ENCODE measurements around the gene UBE2QL1. TPM values are rescaled to one million over a fixed set of nuclear protein-coding genes. Genes with fewer than 3 reads are reported as not detected.

Gene UBE2QL1
- total RNA-seq, 1 experiment from 2014 or later, result not detected

- no peaks in the 10 kb centered on the region for H3K9me2 ChIP-seq (ENCODE audit: insufficient read depth)
- no peaks in the 10 kb centered on the region for H3K4me1 ChIP-seq (ENCODE audit: control insufficient read depth in 1 of 2, insufficient read depth in 2 of 2, low read length in 2 of 2)
- no peak overlapping the region for H2AFZ ChIP-seq (ENCODE audit: low read depth, low read length, poor library complexity, severe bottlenecking)
- BruUV-seq (replicated peaks), result no TSS peak
- intact Hi-C loops (cut with micrococcal nuclease), result no loop called here
- no peak for ATAC-seq
- TF ChIP-seq ZBTB33 (IDR thresholded peaks at IDR 0.05; ENCODE audit: extremely low read depth, insufficient replicate concordance, low read length) (no peak), EZH2phosphoT487 (IDR thresholded peaks at IDR 0.05; ENCODE audit: borderline replicate concordance) (no peak), POLR2AphosphoS5 (IDR thresholded peaks at IDR 0.05; ENCODE audit: low read depth, low read length) (no peak), RAD21 (IDR thresholded peaks at IDR 0.05; ENCODE audit: low read depth) (no peak), ZFX (IDR thresholded peaks at IDR 0.05) (no peak), FOSL1 (IDR thresholded peaks at IDR 0.05; ENCODE audit: low read depth) (no peak), CBX3 (IDR thresholded peaks at IDR 0.05; ENCODE audit: low read depth) (no peak), JUND (IDR thresholded peaks at IDR 0.05) (no peak), CEBPB (IDR thresholded peaks at IDR 0.05; ENCODE audit: low read depth) (no peak), TCF7L2 (IDR thresholded peaks at IDR 0.05; ENCODE audit: borderline replicate concordance, extremely low read depth, insufficient read depth, insufficient read length) (no peak), SRF (IDR thresholded peaks at IDR 0.05; ENCODE audit: low read depth) (no peak), YY1 (IDR thresholded peaks at IDR 0.05; ENCODE audit: extremely low read depth, insufficient replicate concordance, low read depth, low read length) (no peak), EZH2 (IDR thresholded peaks at IDR 0.05) (no peak), EGR1 (IDR thresholded peaks at IDR 0.05; ENCODE audit: low read depth) (no peak), SIN3A (IDR thresholded peaks at IDR 0.05; ENCODE audit: low read depth) (no peak), SP1 (IDR thresholded peaks at IDR 0.05; ENCODE audit: low read depth) (no peak), ELF1 (IDR thresholded peaks at IDR 0.05; ENCODE audit: borderline replicate concordance, low read depth) (no peak)
- TF ChIP-seq, protein P1, sequence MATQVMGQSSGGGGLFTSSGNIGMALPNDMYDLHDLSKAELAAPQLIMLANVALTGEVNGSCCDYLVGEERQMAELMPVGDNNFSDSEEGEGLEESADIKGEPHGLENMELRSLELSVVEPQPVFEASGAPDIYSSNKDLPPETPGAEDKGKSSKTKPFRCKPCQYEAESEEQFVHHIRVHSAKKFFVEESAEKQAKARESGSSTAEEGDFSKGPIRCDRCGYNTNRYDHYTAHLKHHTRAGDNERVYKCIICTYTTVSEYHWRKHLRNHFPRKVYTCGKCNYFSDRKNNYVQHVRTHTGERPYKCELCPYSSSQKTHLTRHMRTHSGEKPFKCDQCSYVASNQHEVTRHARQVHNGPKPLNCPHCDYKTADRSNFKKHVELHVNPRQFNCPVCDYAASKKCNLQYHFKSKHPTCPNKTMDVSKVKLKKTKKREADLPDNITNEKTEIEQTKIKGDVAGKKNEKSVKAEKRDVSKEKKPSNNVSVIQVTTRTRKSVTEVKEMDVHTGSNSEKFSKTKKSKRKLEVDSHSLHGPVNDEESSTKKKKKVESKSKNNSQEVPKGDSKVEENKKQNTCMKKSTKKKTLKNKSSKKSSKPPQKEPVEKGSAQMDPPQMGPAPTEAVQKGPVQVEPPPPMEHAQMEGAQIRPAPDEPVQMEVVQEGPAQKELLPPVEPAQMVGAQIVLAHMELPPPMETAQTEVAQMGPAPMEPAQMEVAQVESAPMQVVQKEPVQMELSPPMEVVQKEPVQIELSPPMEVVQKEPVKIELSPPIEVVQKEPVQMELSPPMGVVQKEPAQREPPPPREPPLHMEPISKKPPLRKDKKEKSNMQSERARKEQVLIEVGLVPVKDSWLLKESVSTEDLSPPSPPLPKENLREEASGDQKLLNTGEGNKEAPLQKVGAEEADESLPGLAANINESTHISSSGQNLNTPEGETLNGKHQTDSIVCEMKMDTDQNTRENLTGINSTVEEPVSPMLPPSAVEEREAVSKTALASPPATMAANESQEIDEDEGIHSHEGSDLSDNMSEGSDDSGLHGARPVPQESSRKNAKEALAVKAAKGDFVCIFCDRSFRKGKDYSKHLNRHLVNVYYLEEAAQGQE (IDR thresholded peaks at IDR 0.05; ENCODE audit: low read depth), result no peak
- TF ChIP-seq, protein P2, sequence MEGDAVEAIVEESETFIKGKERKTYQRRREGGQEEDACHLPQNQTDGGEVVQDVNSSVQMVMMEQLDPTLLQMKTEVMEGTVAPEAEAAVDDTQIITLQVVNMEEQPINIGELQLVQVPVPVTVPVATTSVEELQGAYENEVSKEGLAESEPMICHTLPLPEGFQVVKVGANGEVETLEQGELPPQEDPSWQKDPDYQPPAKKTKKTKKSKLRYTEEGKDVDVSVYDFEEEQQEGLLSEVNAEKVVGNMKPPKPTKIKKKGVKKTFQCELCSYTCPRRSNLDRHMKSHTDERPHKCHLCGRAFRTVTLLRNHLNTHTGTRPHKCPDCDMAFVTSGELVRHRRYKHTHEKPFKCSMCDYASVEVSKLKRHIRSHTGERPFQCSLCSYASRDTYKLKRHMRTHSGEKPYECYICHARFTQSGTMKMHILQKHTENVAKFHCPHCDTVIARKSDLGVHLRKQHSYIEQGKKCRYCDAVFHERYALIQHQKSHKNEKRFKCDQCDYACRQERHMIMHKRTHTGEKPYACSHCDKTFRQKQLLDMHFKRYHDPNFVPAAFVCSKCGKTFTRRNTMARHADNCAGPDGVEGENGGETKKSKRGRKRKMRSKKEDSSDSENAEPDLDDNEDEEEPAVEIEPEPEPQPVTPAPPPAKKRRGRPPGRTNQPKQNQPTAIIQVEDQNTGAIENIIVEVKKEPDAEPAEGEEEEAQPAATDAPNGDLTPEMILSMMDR (IDR thresholded peaks at IDR 0.05 in 2 of 3, conservative IDR thresholded peaks at IDR 0.05 in 1 of 3; ENCODE audit: borderline replicate concordance in 1 of 3, insufficient read depth in 1 of 3, low read depth in 2 of 3, low read length in 2 of 3), result no peak
- TF ChIP-seq, protein P3, sequence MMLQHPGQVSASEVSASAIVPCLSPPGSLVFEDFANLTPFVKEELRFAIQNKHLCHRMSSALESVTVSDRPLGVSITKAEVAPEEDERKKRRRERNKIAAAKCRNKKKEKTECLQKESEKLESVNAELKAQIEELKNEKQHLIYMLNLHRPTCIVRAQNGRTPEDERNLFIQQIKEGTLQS (IDR thresholded peaks at IDR 0.05), result no peak
- H3K4me3 ChIP-seq (replicated peaks in 1 of 2; ENCODE audit: low read depth in 1 of 2, low read length in 2 of 2), result no peak overlapping the region
- CTCF ChIA-PET, result no interaction called here
- H3K4me2 ChIP-seq (ENCODE audit: low read length), result no peak overlapping the region
- H3K9me3 ChIP-seq (ENCODE audit: control insufficient read depth in 1 of 2, insufficient read depth in 1 of 2, low read depth in 1 of 2, low read length in 2 of 2), result no peaks in the 10 kb centered on the region
- RAD21 ChIA-PET (ENCODE audit: low non-redundant PET in 1 of 2, low total read pairs in 2 of 2, uncharacterized antibody in 2 of 2, unreplicated experiment in 2 of 2), result no interaction called here
- H3K9ac ChIP-seq (ENCODE audit: low read length), result no peak overlapping the region
- DNase-seq (ENCODE audit: low read depth, low spot score), result no peak
- POLR2A ChIA-PET, result no interaction called here
- no peak overlapping the region for H3K27ac ChIP-seq (ENCODE audit: low read depth, low read length)
- no peaks in the 10 kb centered on the region for H3K36me3 ChIP-seq (ENCODE audit: control insufficient read depth in 1 of 2, insufficient read depth in 2 of 2, low read length in 2 of 2)
- no peaks in the 10 kb centered on the region for H3K79me2 ChIP-seq (ENCODE audit: insufficient read depth, low read length)
- peaks cover 55% of the 10 kb centered on the region for H3K27me3 ChIP-seq (ENCODE audit: insufficient read depth, low read length)
- no peaks in the 10 kb centered on the region for H4K20me1 ChIP-seq (ENCODE audit: insufficient read depth)
Observed at GRCh38 chr5:6498968-6499367, 50.3 kb downstream of the UBE2QL1 start.

Data from HCT116 (cell line).